ENCODE data around the gene SSR3. TPM values are rescaled to one million over a fixed set of nuclear protein-coding genes. Genes with fewer than 3 reads are reported as not detected.

Gene SSR3
- total and polyA plus RNA-seq, 12 donors, result 47.1 to 479 (median 116) TPM

DNA sequence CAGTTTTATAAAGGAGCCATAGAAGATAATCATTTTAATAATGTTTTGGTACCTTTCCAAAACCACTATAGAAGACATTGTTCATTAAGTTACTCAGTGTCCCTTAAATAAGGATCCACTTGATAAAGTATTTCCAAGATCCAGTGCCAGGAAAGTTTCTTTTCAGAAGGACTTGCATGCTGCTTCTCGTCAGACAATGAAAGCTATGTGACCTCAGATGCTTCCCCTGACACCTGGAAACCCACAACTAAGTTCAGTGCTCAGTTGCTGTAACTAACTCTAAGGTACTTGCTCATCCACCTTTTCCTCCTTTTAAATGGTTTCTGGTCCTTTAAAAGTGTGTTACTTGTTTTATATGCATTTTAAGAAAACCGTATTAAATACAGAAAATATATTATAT, 7.3 kb downstream of the SSR3 start:
- H3K4me3 ChIP-seq, result no peak overlapping the region
- WGBS, 4 donors, result 48 to 65% (median 56%) methylated on average over 2 of the region's 2 CpGs
- no peaks in the 10 kb centered on the region for H3K9me3 ChIP-seq (replicated peaks in 1 of 3)
- peak overlapping the region in 1 of 5 donors; percentile 14 for H3K27ac ChIP-seq
- intact Hi-C loops (cut with DNase I), result no loop called here
- DNase-seq, result no peak
- peaks cover 0 to 16% of the 10 kb centered on the region in 2 donors for H3K36me3 ChIP-seq (replicated peaks in 1 of 2)
- H3K27me3 ChIP-seq, result no peaks in the 10 kb centered on the region
- TF ChIP-seq, protein P1, sequence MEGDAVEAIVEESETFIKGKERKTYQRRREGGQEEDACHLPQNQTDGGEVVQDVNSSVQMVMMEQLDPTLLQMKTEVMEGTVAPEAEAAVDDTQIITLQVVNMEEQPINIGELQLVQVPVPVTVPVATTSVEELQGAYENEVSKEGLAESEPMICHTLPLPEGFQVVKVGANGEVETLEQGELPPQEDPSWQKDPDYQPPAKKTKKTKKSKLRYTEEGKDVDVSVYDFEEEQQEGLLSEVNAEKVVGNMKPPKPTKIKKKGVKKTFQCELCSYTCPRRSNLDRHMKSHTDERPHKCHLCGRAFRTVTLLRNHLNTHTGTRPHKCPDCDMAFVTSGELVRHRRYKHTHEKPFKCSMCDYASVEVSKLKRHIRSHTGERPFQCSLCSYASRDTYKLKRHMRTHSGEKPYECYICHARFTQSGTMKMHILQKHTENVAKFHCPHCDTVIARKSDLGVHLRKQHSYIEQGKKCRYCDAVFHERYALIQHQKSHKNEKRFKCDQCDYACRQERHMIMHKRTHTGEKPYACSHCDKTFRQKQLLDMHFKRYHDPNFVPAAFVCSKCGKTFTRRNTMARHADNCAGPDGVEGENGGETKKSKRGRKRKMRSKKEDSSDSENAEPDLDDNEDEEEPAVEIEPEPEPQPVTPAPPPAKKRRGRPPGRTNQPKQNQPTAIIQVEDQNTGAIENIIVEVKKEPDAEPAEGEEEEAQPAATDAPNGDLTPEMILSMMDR (IDR thresholded peaks at IDR 0.05), result no peak
- TF ChIP-seq POLR2A (IDR thresholded peaks at IDR 0.05), result no peak
- H3K4me1 ChIP-seq (replicated peaks in 1 of 2), result peaks cover 6 to 83% of the 10 kb centered on the region in 2 donors

DNA sequence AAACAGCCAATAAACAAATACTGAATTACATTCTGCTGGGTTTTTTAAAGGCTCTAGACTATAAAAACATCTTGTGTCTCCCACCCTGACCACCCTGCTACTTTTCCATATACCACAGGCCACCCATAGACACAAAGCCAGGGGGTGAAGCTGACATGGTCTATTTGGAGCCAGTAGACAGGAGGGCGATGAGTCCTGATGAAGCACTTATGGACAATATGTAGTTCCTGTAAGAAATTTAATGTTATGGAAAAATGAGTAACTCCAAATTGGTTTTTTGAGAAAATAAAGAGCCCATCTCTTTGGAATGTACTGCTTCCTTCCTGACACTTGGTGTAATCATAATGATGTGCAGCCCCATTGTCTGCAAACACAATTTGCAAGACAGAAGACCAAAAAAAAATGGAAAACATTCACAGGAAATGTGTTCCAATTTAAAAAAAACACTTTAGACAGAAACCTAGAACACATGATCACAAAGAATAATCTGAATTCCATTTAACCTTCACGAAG, 11.8 kb downstream of the SSR3 start:
- TF ChIP-seq, protein P1 (IDR thresholded peaks at IDR 0.05), result no peak
- no peak for TF ChIP-seq POLR2A (IDR thresholded peaks at IDR 0.05)
- Histone ChIP-seq H3K27me3 (no peaks in the 10 kb centered on the region), H3K27ac (peak overlapping the region in 4 of 5 donors; percentile 11 to 67 (median 46)), H3K36me3 (replicated peaks in 1 of 2) (peaks cover 0 to 8% of the 10 kb centered on the region in 2 donors), H3K4me3 (no peak overlapping the region), H3K4me1 (replicated peaks in 1 of 2) (peaks cover 6 to 53% of the 10 kb centered on the region in 2 donors), H3K9me3 (replicated peaks in 1 of 3) (no peaks in the 10 kb centered on the region)
- no peak for DNase-seq
- intact Hi-C loops (cut with DNase I), result no loop called here
- 59 to 68% (median 65%) methylated on average over 2 of the region's 2 CpGs for WGBS, 4 donors

DNA sequence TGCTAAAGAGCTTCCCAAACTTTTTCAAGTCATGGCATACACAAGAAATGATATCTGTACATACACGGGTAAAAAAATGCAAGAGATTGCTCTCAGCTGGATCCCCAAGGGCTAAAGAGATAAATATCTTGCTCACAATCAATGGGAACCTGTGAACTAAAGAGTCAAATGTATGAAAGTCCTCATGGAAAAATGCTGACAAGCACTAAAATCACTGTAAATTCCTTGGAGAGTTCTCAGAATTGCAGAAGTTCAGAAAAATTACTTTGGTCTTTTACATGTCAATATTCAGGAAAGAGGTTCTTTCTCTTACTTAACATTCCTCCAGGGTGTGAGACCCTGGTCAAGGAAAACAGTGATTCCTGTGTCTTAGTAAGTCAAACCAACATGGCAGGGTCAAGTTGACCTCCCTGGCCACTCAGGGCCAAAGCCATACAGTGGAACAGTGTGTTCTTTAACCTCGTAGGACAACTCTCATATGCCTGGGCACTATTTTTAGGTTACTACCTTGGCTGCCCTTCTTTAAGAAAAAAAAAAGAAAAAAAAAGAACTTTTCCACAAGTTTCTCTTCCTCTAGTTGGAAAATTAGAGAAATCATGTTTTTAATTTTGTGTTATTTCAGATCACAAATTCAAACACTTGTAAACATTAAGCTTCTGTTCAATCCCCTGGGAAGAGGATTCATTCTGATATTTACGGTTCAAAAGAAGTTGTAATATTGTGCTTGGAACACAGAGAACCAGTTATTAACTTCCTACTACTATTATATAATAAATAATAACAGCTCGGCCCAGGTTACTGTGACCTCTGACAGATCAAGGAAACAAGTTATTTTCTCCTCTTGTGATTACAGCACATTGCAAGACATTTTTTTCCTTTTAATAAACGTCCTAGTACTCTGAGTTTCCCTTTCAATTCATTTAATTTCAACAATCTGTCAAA, 12.5 kb downstream of the SSR3 start:
- 23 to 40% (median 33%) methylated on average over 5 of the region's 5 CpGs for WGBS, 4 donors
- H3K27ac ChIP-seq, result peak overlapping the region in 4 of 5 donors; percentile 11 to 67 (median 46)
- peaks cover 0 to 7% of the 10 kb centered on the region in 2 donors for H3K36me3 ChIP-seq (replicated peaks in 1 of 2)
- TF ChIP-seq POLR2A (IDR thresholded peaks at IDR 0.05), result no peak
- TF ChIP-seq, protein P1 (IDR thresholded peaks at IDR 0.05), result no peak
- no peak overlapping the region for H3K4me3 ChIP-seq
- H3K27me3 ChIP-seq, result no peaks in the 10 kb centered on the region
- DNase-seq, result no peak
- H3K9me3 ChIP-seq (replicated peaks in 1 of 3), result no peaks in the 10 kb centered on the region
- peaks cover under 1 to 46% of the 10 kb centered on the region in 2 donors for H3K4me1 ChIP-seq (replicated peaks in 1 of 2)
- intact Hi-C loops (cut with DNase I), result no loop called here

DNA sequence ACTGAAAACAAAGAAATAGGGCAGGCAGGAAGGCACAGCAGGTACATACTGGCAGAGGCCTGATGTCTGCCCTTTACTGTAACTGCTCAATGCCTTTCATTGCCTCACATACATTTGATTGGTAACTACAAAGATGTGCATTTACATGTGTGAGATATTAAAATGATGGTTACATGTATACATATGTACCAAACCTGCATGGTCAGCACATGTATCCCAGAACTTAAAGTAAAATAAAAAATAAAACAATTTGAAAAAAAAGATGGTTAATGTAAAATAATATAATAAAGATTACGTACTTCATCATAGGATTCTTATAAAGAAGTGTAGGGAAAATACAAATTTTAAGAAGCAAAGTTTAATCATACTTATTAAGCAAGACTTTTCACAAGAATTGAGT, 15.1 kb downstream of the SSR3 start:
- no peaks in the 10 kb centered on the region for H3K36me3 ChIP-seq (replicated peaks in 1 of 2)
- intact Hi-C loops (cut with DNase I), result no loop called here
- TF ChIP-seq POLR2A (IDR thresholded peaks at IDR 0.05), result no peak
- TF ChIP-seq, protein P1 (IDR thresholded peaks at IDR 0.05), result no peak
- WGBS, 4 donors, result 92 to 98% (median 96%) methylated on average over 1 of the region's 1 CpG
- H3K27me3 ChIP-seq, result no peaks in the 10 kb centered on the region
- H3K4me1 ChIP-seq (replicated peaks in 1 of 2), result peaks cover 7 to 39% of the 10 kb centered on the region in 2 donors
- DNase-seq, result no peak
- H3K27ac ChIP-seq, result no peak overlapping the region
- no peak overlapping the region for H3K4me3 ChIP-seq
- no peaks in the 10 kb centered on the region for H3K9me3 ChIP-seq (replicated peaks in 1 of 3)
